Heart right ventricle (tissue), 16 donors: ENCODE data around the gene COL18A1. TPM values are rescaled to one million over a fixed set of nuclear protein-coding genes. Genes with fewer than 3 reads are reported as not detected.

ENCODE experiments used
- ATAC-seq, 8 donors: fragments of 200-7000 bp; cut with Tn5 transposase; one replicate each; pipeline ENCODE4 v1.9.1; 2020; ENCODE audit warnings: mild to moderate bottlenecking in 8 of 8, moderate library complexity in 8 of 8, moderate number of reproducible peaks in 1 of 8
- DNase-seq, 2 donors: peaks; one replicate each; pipeline ENCODE4 v3.0.0-alpha.2; 2020
- H3K27ac ChIP-seq, 10 donors: fragments of 200-600 bp; sonication (generic) in 2 of 10; one replicate each; pipeline versions ENCODE4 v1.5.0 to v1.8.0; 2020 to 2022; ENCODE audit warnings: mild to moderate bottlenecking in 3 of 10
- H3K27me3 ChIP-seq, 7 donors: fragments of 200-600 bp; one replicate each; pipeline ENCODE4 v1.8.0; 2021 to 2022; ENCODE audit warnings: mild to moderate bottlenecking in 2 of 7
- H3K36me3 ChIP-seq, 9 donors: fragments of 200-600 bp; sonication (generic) in 1 of 9; one replicate each; pipeline versions ENCODE4 v1.5.0 to v1.8.0; 2020 to 2022; ENCODE audit warnings: mild to moderate bottlenecking in 2 of 9
- H3K4me1 ChIP-seq, 9 donors: fragments of 200-600 bp; sonication (generic) in 1 of 9; one replicate each; pipeline versions ENCODE4 v1.5.0 to v1.8.0; 2020 to 2022; ENCODE audit warnings: mild to moderate bottlenecking in 4 of 9
- H3K4me3 ChIP-seq, 10 donors: fragments of 200-600 bp; sonication (generic) in 2 of 10; one replicate each; pipeline versions ENCODE4 v1.5.0 to v1.8.0; 2020 to 2022; ENCODE audit warnings: mild to moderate bottlenecking in 7 of 10, moderate library complexity in 2 of 10
- H3K9me3 ChIP-seq, 11 donors: fragments of 200-600 bp in 10 of 11; sonication (generic) in 2 of 11; one replicate each; pipeline versions ENCODE4 v1.5.0 to v1.8.0; 2013 to 2022; ENCODE audit warnings: mild to moderate bottlenecking in 2 of 11, control low read depth in 1 of 11, moderate library complexity in 1 of 11
- CTCF ChIP-seq, 9 donors: fragments of 200-600 bp; sonication (generic) in 2 of 9; IDR thresholded peaks; one replicate each; pipeline versions ENCODE4 v1.5.0 to v1.8.0; 2021 to 2022; ENCODE audit warnings: antibody characterized with exemption in 9 of 9, mild to moderate bottlenecking in 5 of 9, moderate library complexity in 1 of 9
- WGBS, 2 donors: extraction: QIAGEN DNeasy Blood & Tissue Kit; methylation state at CpG; one replicate each; pipeline ENCODE4 v1.1.7; 2013; ENCODE audit warnings: inconsistent platforms in 1 of 2; 5-methylcytosine and 5-hydroxymethylcytosine counted together
- intact Hi-C, 10 donors: fragments of 100-400 bp; cut with DNase I; formaldehyde crosslinking; loops; one replicate each; pipeline versions ENCODE4 v1.11.1 to v1.14.2; 2022
- polyA plus RNA-seq, 2 donors: library from polyadenylated mRNA; stranded (reverse); fragments of 200-250 nt; gene quantifications; one replicate each; pipeline ENCODE4 v1.2.3, GENCODE V29; 2013
- total RNA-seq, 10 donors: library from RNA; stranded (reverse); fragmentation: NEBNext Ultra II Directional in 3 of 10; extraction: Animal tissue kit (Norgen Biotek cat#: 25700) in 3 of 10; gene quantifications; one replicate each; pipeline versions ENCODE4 v1.2.1 to v1.2.4, GENCODE V29; 2021 to 2023
- donor health status: Arrhythmogenic right ventricular cardiomyopathy.
- donor health status: ischemic (EF 13 %, LVEDD 7.1; RV severe dilation, severe dysfunction).
- donor health status: healthy with polysubstance abuse.
- donor health status: DM: no; HTN: yes; CAD: no.
- donor health status: DM: no; HTN: no; CAD: no.
- donor health status: ischemic (EF 25% LVEDD 6.9; RV normal size, moderate dysfunction).
- donor health status: ischemic (EF 25% LVEDD 5.7; RV mildly dilated, moderate dysfunction).
- donor health status: healthy.
- donor health status: DM: yes; HTN: yes; CAD: no.
- donor health status: Ischemic cardiomyopathy.
- donor health status: ischemic (EF 35%, LVEDD 5.7; RV mildly dilated, moderate dysfunction).
- donor health status: nonischemic (EF 11% LVEDD 7.7; RV severe dilation, severe dysfunction).
- donor health status: DM: yes; HTN: yes; CAD: no.
- donor health status: PGD.
- donor health status: ischemic (EF 29% LVEDD 5.4; RV normal size, mild dysfunction).
- donor health status: nonischemic (EF 23%, LVEDD 6.1; RV moderate dilation, normal function).

The COL18A1 gene
- total and polyA plus RNA-seq, 12 donors = 33.7 to 87.1 (median 52.6) TPM

GRCh38 chr21:45487891-45488600 lies 83.1 kb downstream of the COL18A1 start:
- intact Hi-C loops = loop anchor here in 1 of 10 donors (10.0 kb wide), 1 partner anchor 107 kb away; no protein-coding TSS in a partner anchor
- DNase-seq (no peak), ATAC-seq (no peak)
- Histone ChIP-seq H3K27me3 (no peaks in the 10 kb centered on the region), H3K4me1 (peaks cover 0 to 6% (median 0%) of the 10 kb centered on the region in 9 donors), H3K4me3 (no peak overlapping the region), H3K9me3 (no peaks in the 10 kb centered on the region), H3K27ac (no peak overlapping the region), H3K36me3 (peaks cover 0 to 71% (median 5%) of the 10 kb centered on the region in 9 donors)
- WGBS, 2 donors = 83 to 85% methylated on average over 18 of the region's 18 CpGs
- TF ChIP-seq CTCF (IDR thresholded peaks at IDR 0.05) = no peak

GRCh38 chr21:45488931-45489721 lies 84.2 kb downstream of the COL18A1 start:
- no peak for DNase-seq
- no peak for TF ChIP-seq CTCF (IDR thresholded peaks at IDR 0.05)
- Histone ChIP-seq H3K4me3 (no peak overlapping the region), H3K27me3 (no peaks in the 10 kb centered on the region), H3K9me3 (no peaks in the 10 kb centered on the region), H3K36me3 (peaks cover 0 to 75% (median 5%) of the 10 kb centered on the region in 9 donors), H3K4me1 (no peaks in the 10 kb centered on the region), H3K27ac (no peak overlapping the region)
- intact Hi-C loops = loop anchor here in 1 of 10 donors (10.0 kb wide), 1 partner anchor 106 kb away; no protein-coding TSS in a partner anchor
- ATAC-seq = no peak
- WGBS, 2 donors = 91 to 94% methylated on average over 35 to 36 of the region's 36 CpGs

- Histone ChIP-seq H3K27ac (no peak overlapping the region), H3K4me1 (no peaks in the 10 kb centered on the region), H3K27me3 (no peaks in the 10 kb centered on the region), H3K9me3 (no peaks in the 10 kb centered on the region), H3K4me3 (no peak overlapping the region), H3K36me3 (peaks cover 0 to 74% (median 2%) of the 10 kb centered on the region in 9 donors)
- no peak for DNase-seq
- 52 to 57% methylated on average over 8 to 9 of the region's 9 CpGs for WGBS, 2 donors
- no peak for TF ChIP-seq CTCF (IDR thresholded peaks at IDR 0.05)
- no peak for ATAC-seq
- intact Hi-C loops = loop anchor here in 1 of 10 donors (10.0 kb wide), 1 partner anchor 105 kb away; no protein-coding TSS in a partner anchor
These were observed 84.7 kb downstream of the COL18A1 start for GRCh38 chr21:45489722-45489982.

GRCh38 chr21:45490049-45490731 lies 85.2 kb downstream of the COL18A1 start:
- WGBS, 2 donors = 69 to 82% methylated on average over 26 to 27 of the region's 29 CpGs
- intact Hi-C loops = loop anchor here in 1 of 10 donors (5.0 kb wide), 1 partner anchor 37 kb away; no protein-coding TSS in a partner anchor
- Histone ChIP-seq H3K27ac (peak overlapping the region in 1 of 10 donors; percentile 40), H3K4me1 (no peaks in the 10 kb centered on the region), H3K9me3 (no peaks in the 10 kb centered on the region), H3K27me3 (no peaks in the 10 kb centered on the region), H3K36me3 (peaks cover 0 to 78% (median 3%) of the 10 kb centered on the region in 9 donors), H3K4me3 (no peak overlapping the region)
- no peak for TF ChIP-seq CTCF (IDR thresholded peaks at IDR 0.05)
- no peak for ATAC-seq
- DNase-seq = no peak
